Measurements from ENCODE around the gene EEA1. TPM values are rescaled to one million over a fixed set of nuclear protein-coding genes. Genes with fewer than 3 reads are reported as not detected.

Gene EEA1
- total and polyA plus RNA-seq, 8 donors, result 1.8 to 15.3 (median 8.0) TPM

- H3K27ac ChIP-seq, result peak overlapping the region in 1 of 4 donors; percentile 22
- H3K4me1 ChIP-seq, result peaks cover 0 to 5% (median 0%) of the 10 kb centered on the region in 3 donors
- DNase-seq, result peak in 3 of 6 donors; percentile 17 to 42 (median 24)
- peak; percentile 21 to 90 (median 80) for ATAC-seq
- TF ChIP-seq, protein P1, sequence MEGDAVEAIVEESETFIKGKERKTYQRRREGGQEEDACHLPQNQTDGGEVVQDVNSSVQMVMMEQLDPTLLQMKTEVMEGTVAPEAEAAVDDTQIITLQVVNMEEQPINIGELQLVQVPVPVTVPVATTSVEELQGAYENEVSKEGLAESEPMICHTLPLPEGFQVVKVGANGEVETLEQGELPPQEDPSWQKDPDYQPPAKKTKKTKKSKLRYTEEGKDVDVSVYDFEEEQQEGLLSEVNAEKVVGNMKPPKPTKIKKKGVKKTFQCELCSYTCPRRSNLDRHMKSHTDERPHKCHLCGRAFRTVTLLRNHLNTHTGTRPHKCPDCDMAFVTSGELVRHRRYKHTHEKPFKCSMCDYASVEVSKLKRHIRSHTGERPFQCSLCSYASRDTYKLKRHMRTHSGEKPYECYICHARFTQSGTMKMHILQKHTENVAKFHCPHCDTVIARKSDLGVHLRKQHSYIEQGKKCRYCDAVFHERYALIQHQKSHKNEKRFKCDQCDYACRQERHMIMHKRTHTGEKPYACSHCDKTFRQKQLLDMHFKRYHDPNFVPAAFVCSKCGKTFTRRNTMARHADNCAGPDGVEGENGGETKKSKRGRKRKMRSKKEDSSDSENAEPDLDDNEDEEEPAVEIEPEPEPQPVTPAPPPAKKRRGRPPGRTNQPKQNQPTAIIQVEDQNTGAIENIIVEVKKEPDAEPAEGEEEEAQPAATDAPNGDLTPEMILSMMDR (IDR thresholded peaks at IDR 0.05), result no peak
- FAIRE-seq, result no peak
- H3K27me3 ChIP-seq, result no peaks in the 10 kb centered on the region
- WGBS, 2 donors, result 78 to 87% methylated on average over 3 of the region's 3 CpGs
- no peak overlapping the region for H3K4me3 ChIP-seq
- H3K36me3 ChIP-seq, result no peaks in the 10 kb centered on the region
- no peaks in the 10 kb centered on the region for H3K9me3 ChIP-seq
- intact Hi-C loops (cut with DNase I), result no loop called here
These were observed 29.6 kb downstream of the EEA1 start for GRCh38 chr12:92899386-92900001.

DNA sequence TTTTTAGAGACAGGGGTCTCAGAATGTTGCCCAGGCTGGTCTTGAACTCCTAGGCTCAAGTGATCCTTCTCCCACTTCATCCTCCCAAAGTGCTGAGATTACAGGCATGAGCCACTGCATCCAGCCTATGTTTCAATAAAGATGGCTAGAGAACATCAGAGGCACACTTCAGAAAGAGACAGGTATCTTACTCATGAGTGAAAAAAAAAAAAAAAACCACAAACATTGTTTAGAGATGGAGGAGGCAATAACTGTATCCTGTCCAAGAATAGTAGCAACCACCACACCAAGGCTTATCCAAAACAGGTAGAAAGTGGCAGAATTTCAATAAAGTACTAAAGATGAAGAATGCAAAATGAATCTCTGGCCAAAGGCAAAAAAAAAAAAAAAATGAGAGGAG lies 30.3 kb downstream of the EEA1 start:
- ATAC-seq (no peak), FAIRE-seq (no peak), DNase-seq (no peak)
- Histone ChIP-seq H3K27me3 (no peaks in the 10 kb centered on the region), H3K27ac (no peak overlapping the region), H3K4me3 (no peak overlapping the region), H3K4me1 (peaks cover 0 to 7% (median 0%) of the 10 kb centered on the region in 3 donors), H3K9me3 (no peaks in the 10 kb centered on the region), H3K36me3 (no peaks in the 10 kb centered on the region)
- intact Hi-C loops (cut with DNase I), result no loop called here
- TF ChIP-seq, protein P1 (IDR thresholded peaks at IDR 0.05), result no peak

GRCh38 chr12:92897844-92898243 lies 31.3 kb downstream of the EEA1 start:
- H3K4me1 ChIP-seq, result peaks cover 0 to 10% (median 0%) of the 10 kb centered on the region in 3 donors
- ATAC-seq (no peak), DNase-seq (no peak), FAIRE-seq (no peak)
- no peak overlapping the region for H3K4me3 ChIP-seq
- H3K27ac ChIP-seq, result no peak overlapping the region
- WGBS, 2 donors, result 93 to 95% methylated on average over 5 of the region's 5 CpGs
- no peaks in the 10 kb centered on the region for H3K9me3 ChIP-seq
- H3K36me3 ChIP-seq, result no peaks in the 10 kb centered on the region
- TF ChIP-seq, protein P1 (IDR thresholded peaks at IDR 0.05), result no peak
- H3K27me3 ChIP-seq, result no peaks in the 10 kb centered on the region
- intact Hi-C loops (cut with DNase I), result no loop called here

DNA sequence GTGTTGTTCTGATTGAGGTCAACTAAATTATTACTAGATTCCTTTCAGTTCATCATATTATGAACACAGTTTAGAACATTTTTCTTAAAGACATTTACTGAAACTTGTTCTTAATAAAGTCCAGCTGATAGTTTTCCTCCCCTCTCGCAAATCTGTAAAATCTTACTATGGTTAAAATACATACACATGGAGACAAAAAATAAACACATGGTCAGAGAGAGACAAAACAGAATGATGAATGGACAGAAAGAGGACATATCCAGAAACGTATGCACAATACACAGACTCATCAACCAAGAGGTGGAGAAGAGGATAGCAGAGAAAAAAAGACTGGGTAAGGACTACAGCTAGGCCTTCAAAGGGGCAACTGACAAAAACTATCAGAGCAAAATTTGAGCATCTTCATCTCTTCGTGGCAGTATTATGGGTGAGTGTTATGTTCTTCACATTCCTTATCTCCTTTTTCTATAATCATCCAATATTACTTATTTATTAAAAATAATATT lies 38.4 kb downstream of the EEA1 start:
- no peak overlapping the region for H3K4me3 ChIP-seq
- no peak for DNase-seq
- no peaks in the 10 kb centered on the region for H3K36me3 ChIP-seq
- H3K27ac ChIP-seq, result no peak overlapping the region
- no peaks in the 10 kb centered on the region for H3K27me3 ChIP-seq
- 89 to 91% methylated on average over 3 of the region's 3 CpGs for WGBS, 2 donors
- no peaks in the 10 kb centered on the region for H3K9me3 ChIP-seq
- H3K4me1 ChIP-seq, result peaks cover 0 to 6% (median 0%) of the 10 kb centered on the region in 3 donors
- TF ChIP-seq, protein P1 (IDR thresholded peaks at IDR 0.05), result no peak
- intact Hi-C loops (cut with DNase I), result no loop called here
- no peak for FAIRE-seq
- no peak for ATAC-seq

DNA sequence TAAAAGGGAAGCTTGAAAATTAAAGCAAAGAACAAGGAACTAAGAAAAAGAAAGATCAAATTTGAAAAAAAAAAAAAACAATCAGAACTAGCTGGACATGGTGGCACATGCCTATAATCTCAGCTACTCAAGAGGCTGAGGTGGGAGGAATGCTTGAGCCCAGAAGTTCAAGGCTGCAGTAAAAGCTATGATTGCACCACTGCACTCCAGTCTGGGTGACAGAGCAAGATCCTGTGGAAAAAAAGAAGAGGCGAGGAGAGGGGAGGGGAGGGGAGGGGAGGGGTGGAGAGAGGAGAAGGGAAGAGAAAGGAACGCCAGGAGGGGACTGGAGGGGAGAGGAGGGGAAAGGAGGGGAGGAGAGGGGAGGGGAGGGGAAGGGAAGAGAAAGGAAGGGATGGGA lies 43.0 kb downstream of the EEA1 start:
- H3K4me1 ChIP-seq, result no peaks in the 10 kb centered on the region
- DNase-seq, result no peak
- no peaks in the 10 kb centered on the region for H3K9me3 ChIP-seq
- FAIRE-seq, result no peak
- no peak overlapping the region for H3K27ac ChIP-seq
- ATAC-seq, result no peak
- H3K36me3 ChIP-seq, result peaks cover 0 to 5% (median 0%) of the 10 kb centered on the region in 3 donors
- intact Hi-C loops (cut with DNase I), result no loop called here
- WGBS, 2 donors, result 100% methylated on average over 1 of the region's 2 CpGs; no CpG with 5 or more reads in 1 of the 2 donors
- no peaks in the 10 kb centered on the region for H3K27me3 ChIP-seq
- TF ChIP-seq, protein P1 (IDR thresholded peaks at IDR 0.05), result no peak
- H3K4me3 ChIP-seq, result no peak overlapping the region
